Upper lobe of left lung (tissue), 4 donors: ENCODE data around the gene DOCK4.

Experiments used
- CTCF ChIP-seq, 6 experiments: fragments of 450-650 bp in 4 of 6; fragments of 200-600 bp in 2 of 6; sonication (generic) in 2 of 6; IDR thresholded peaks; one replicate each; pipeline ENCODE4 v1.5.1; 2016 to 2019; ENCODE audit warnings: antibody characterized with exemption in 6 of 6
- POLR2A ChIP-seq, 4 donors: fragments of 450-650 bp; IDR thresholded peaks; one replicate each; pipeline ENCODE4 v1.5.1; 2016 to 2017; ENCODE audit warnings: antibody characterized with exemption in 4 of 4, mild to moderate bottlenecking in 2 of 4

GRCh38 chr7:112228632-112229031 lies 22.4 kb upstream of the DOCK4 start:
- TF ChIP-seq CTCF (IDR thresholded peaks at IDR 0.05) (no peak), POLR2A (IDR thresholded peaks at IDR 0.05) (no peak)
